ENCODE data around the gene DNAJC21. TPM values are rescaled to one million over a fixed set of nuclear protein-coding genes. Genes with fewer than 3 reads are reported as not detected.
"Not testable (repeated sequence)": the region's sequence is repeated elsewhere in the genome, so short reads cannot be mapped to it uniquely, and the experiment has no call there.

The DNAJC21 gene
- 47.0 TPM for total RNA-seq

DNA sequence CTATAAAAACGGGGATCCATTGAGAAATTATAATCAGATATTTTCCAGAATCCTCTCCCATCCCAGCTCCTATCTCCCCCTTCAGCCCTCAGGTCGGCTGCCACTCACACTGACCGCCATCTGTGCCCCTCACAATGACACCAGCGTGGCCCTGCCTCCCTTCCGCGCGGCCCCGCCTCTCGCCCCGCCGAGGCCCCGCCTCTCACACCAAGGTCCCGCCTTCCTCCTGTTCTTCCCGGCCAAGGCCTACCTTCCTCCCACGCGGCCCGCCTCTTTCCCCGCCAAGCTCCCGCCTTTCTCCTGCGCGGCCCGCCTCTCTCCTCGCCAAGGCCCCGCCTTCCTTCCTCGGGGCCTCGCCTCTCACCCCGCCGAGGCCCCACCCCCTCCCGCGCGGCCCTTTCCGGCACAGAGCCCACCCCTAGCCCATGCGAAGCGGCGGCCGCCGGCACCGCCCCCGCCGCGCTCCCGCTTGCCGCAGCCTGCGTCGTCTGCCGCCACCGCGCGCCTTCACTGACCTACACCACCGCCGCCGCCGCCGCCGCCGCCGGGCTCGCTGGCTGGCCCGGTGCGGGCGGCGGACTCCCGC, at the start of gene DNAJC21:
Gene DNAJC21 (plus strand): TSS at position 426 of the 586 bp plus-strand sequence. CDS start 261 bp downstream, outside the sequence.
- peak; percentile 97 for DNase-seq (ENCODE audit: low spot score)

DNA sequence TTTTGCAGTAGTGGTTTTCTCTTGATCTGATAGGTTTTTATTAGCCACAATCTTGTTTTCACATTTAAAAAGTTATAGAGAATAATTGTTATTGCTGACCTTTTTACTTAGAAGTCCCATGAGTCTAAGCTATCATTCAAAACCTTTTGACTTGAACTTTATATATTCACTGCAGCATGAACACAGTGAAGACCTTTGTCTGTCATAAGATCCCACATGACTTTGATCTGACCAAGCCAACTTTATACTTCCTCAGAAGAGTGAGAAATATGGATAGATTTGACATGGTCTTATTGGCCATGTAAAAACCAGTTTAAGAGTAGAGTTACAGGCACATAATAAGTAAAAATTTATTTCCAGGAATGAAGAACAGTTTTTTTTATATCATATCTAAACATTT, 48.1 kb upstream of the DNAJC21 start:
- no peak for DNase-seq (ENCODE audit: low spot score)

DNA sequence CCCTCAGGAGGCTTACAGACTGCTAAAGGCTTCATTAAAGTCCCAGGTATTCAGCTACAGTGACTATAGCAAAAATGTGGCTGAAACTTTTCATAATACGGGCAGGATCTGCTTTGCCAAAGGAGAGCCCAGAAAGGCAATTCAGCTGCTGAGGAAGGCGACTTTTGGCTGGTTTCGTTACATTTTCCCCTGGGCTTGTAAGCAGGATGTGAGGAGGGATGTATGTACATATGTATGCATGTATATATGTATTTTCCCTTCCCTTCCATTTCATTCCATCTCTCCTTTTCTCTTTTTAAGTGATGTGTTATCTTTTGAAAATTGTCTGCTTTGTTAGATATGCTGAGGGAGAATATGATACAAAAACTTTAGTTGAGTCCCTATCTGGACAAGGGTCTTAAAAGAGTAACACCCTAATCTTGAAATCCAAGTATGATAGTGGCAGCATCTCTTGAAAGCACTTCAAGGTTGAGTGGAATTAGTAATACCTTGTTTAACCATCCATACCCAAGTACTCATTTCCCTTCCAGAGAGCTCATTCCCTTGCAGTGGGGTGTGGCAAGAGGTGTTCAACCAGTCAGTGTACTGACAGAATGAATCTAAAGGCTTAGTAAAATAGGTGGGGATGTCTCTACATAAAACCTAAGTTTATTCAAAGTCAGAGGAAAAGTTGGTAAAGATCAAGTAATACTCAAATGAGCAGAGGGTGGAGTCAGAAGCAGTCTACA, 42.8 kb upstream of the DNAJC21 start:
- DNase-seq (ENCODE audit: low spot score) = no peak

DNA sequence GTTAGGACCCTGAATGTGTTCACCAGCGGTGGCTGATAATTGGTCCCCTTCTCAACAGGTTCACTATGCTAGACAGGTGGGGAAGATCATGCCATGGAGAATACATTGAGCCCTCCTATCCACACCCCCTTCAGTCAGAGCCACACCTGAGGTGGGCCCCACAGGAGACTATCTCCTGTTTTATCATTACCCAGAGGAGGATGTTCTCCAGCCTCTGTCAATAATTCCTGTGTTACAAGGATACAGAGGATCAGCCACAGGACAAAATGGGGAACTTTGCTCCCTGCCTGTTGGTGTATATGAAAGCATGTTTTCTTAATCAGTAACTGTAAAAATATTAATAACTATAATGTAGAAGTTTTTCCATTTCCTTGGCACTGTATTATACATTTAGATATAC, 40.0 kb upstream of the DNAJC21 start:
- no peak for DNase-seq (ENCODE audit: low spot score)

DNA sequence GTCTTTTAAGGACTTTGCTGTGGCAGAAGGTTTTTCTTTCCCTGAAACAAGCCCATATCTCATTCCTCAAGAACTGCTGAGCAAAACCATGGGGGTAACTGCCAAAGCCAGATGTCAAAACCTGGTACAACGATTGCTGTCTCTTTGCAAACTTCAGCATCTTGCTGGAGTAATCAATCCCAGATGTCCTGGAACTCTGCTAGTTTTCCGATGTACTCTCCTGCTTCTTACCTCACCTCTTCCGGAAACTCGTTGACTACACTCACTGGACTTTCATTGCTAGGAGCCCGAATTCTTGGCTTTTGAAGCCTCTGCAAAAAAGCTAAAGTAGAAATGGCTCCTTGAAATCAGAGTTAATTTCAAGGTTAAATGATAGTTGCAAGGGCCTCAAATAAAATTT, 37.4 kb upstream of the DNAJC21 start:
- no peak for DNase-seq (ENCODE audit: low spot score)

DNA sequence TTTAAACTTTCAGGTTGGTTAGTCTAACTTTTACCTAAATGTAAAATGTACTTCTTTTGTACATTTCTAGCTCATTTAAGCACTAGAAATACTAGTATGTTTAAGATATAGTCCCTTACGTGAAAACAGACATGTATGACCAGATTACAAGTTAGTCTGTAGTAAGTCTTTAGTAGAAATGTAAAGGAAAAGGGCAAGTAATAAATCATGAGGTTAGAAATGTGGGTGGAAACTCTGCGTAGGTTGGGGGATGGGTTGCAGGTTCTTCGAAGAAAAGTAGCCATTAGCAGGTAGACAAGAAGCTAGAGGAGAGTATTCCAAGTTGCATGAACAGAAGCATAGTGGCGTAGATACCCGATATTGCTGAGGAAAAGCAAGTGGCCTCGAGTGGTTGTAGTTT, 36.9 kb upstream of the DNAJC21 start:
- no peak for DNase-seq (ENCODE audit: low spot score)

DNA sequence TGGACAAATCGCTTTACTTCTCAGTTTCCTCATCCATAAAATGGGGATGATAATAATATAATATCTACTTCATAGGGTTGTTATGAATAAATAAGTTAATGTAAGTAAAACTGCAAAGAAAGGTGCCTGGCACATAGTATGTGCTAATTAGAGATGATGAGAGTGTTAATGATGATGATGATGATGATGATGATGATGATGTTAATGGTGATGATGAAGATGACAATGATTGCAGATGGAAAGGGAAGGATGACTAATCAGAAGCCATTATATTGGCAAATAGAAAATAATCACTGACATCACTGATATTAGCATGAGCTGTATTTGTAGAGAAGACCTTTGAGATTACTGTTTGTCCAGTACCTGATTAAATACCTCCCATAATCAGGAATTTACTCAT, 34.6 kb upstream of the DNAJC21 start:
- no peak for DNase-seq (ENCODE audit: low spot score)

DNA sequence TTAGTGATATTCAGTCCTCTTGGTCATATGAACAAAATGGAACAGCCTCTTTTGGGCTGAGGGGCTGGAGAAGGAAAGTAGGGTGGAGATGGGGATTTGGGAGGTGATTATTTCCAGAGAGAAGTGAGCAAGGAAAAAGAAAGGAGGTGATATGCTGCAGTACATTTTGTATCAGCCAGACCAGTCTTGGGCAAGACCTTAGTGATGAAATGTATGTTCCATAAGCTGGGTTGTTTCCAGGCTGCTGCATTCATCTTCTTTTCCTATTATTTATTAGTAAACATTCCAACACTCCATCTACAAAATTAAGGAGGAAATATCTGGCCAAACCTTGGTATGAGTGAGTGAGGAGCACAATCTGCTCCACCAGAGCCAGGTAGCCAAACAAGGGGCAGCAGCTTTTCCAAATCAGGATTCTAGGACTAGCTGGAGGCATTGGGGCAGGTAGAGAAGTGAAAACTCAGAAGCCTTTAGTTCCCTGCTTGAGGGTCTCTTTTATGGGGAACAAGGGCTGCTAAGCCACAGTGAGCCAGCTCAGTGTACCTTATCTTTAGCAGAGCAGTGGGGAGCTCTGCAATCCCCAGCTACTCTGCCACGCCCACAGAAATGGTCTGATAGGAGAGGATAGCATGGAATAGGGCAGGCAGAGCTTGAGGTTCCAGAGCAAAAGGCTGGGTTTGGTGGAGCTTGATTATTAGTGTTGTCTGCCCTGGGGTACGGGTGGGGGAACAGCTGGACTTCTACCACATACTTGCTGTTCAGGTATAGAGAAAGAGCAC, 33.5 kb upstream of the DNAJC21 start:
- no peak for DNase-seq (ENCODE audit: low spot score)

DNA sequence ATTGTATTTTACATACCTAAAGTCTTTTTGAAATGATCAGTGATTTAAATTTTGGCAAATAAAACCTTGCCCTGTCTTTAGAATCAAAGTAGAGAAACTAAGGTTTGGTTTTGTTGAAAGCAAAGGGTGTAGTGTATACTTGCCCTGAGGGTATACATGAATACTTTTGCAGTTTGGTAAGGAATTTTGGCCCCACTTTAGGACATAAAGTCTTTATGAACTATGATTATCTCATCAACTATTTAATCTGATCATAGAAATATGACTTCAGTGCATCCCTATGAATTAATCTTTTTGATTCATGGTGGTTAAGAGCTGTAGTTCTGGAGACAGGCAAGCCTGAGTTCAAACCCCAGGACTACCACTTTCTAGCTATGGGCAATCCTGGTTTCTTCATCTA, 31.7 kb upstream of the DNAJC21 start:
- no peak for DNase-seq (ENCODE audit: low spot score)

DNA sequence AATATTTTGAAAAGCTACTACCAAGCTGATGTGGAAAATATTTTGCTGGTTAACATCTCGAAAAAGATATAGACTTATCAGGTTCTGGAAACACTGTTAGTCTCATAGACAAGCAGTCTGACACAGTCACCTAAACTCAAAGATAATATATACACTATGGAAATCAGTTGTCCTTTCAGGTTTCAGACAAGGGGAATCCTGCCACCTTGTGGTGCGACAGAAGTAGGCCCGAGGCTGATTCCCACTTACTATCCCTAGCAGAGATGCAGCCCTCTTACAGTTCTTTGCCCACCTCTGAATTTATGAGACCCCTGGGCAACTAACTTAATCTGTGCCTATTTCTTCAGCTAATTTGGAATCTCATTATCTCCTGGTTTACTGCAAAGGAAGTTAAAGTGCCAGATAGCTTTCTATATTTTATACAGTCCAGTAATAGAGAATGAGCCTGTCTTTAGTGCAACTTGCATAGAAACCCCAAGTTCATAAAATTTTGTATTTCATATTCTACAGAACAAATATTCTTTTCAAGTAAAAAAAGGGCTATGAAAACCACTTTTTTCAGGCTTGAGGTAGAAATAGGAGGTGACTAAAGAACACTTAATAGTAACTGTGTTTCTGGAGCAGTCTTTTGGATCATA, 31.0 kb upstream of the DNAJC21 start:
- DNase-seq (ENCODE audit: low spot score) = peak; percentile 66

DNA sequence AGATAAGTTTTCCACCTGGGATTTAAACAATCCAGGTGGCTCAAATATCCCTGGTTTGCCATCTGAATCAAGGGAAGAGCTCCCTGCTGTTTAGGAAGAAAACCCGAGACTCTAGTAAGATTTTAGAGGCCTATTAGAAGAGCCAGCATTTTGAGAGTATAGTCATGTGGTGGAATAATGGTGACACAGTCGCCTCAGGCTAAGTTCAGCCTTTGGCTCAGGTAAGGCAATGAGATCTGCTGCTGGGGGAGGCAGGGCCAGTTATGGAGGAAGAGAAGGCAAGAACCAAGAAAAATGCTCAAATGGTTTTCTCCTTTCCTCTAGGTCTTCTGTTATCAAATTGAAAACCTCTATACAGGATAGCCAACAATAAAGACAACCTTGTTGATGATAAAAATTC, 30.3 kb upstream of the DNAJC21 start:
- no peak for DNase-seq (ENCODE audit: low spot score)

DNA sequence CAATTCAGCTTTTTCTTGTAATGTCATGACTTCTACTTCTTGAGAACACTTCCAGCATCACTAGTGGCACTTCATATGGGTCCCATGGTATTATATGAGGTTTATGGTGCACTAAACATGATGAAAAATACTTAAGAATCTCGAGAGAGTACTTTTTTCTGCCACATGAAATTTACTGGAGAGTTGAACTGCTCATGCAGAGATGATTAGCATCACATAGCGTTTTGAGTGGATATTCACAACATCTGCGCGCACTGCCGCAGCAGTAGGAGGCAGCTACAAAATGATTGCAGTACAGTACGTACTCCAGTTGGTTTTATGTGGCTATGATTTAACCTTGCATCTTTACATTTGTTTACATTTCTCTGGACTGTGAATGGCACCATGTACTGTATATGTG, 28.7 kb upstream of the DNAJC21 start:
- DNase-seq (ENCODE audit: low spot score) = no peak

DNA sequence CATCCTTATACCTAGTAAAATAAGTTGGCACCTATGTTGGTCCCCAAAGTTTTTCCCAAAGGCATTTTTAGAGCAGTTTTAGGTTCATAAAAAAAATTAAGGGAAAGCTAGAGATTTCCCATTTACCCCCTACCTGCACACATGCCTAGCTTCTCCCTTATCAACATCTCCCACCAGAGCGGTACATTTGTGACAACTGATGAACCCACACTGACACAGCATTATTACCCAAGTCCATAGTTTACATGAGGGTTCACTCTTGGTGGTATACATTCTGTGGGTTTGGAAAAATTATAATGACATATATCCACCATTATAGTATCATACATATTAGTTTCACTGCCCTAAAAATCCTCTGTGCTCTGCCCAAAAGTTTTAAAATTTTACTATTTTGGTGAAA, 26.1 kb upstream of the DNAJC21 start:
- DNase-seq (ENCODE audit: low spot score) = no peak

DNA sequence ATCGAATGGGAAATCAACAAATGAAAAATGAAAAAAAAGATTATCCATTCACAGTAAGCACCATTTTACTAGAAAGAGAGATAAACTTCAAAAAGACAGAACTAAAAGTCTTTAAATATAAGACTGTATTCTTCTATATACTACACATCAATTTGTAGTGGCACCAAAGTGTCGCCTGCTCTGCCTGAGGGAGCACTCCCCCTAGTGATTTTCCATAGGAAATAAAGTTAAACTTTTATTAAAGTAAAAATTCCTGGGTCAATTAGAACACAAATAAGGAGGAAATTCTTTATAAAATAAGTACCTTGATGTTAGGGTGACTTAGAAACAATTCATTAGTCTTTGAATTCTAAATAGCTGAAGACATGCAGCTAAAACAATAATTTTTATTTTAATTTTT, 23.8 kb upstream of the DNAJC21 start:
- DNase-seq (ENCODE audit: low spot score) = no peak

DNA sequence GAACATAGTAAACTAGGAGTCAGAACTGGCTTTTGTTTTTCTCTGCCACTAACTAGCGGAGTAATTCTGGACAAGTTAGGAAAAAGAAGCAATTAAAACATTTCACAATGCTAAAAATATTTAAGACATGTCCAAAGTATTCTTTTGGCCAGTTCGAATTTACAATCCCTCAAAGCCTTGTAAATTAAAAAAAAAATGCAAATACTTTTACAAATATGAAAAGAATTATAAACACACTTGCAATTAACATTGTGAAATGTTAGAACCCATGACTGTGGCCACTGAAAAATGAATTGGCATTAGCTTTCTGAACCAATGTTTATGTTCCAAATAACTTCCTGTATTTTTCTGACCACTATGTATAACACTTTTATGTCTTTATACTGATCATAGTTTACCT, 16.3 kb upstream of the DNAJC21 start:
- no peak for DNase-seq (ENCODE audit: low spot score)

DNA sequence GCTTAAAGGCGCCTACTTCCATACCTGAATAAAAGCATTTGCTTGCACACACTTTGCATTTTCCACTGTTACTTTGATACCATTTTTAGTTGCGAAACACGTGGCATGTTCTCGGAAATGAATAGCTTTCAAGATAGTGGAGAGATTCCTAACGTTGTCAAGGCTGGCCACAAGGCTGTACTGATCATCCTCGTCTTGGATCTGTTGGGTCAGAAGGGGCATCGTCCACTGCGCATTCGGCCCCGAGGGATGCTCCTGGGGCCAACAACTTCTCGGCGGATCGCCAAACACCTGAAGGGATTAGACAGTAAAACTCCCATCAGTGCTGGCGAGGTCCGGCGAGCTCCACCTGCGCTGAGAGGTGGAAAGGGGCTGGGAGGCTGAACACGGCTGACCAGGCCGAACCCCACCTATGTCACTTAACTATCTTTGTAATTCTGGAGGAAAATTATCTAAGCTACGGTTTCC, 14.7 kb upstream of the DNAJC21 start:
- DNase-seq (ENCODE audit: low spot score) = peak; percentile 14

DNA sequence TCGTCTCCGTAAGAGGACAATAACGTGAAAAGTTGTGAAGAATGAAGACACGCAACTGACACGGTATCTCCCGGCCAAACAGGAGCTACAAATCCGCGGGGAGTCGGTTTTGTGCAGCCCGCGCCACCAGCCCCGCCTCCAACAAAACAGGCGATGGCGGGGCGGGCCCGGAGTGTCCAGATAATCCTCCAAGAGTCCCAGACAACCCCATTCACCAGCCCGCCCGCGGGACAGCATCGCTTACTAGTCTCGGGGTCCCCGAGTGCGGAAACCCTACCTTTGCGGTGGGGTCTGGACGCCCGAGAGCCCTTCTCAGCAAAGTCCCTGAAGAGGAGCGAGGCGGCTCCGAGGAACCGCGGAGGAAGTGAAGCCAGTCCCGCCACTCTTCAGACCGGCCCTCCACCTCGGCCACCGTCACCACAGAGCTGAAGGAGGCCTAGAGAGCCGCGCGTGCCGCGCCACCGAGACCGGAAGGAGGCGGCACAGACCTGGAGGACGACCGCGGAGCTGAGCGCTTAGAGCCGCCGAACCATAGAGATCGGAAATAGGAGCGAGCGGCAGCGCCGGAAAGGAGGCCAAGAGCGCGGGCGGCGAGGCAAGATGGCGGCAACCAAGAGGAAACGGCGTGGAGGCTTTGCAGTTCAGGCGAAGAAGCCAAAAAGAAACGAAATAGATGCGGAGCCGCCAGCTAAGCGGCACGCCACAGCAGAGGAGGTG, 14.1 kb upstream of the DNAJC21 start, which contains the start of the genes BRIX1 and RAD1:
Gene BRIX1 (plus strand): TSS at position 573 of the 717 bp plus-strand sequence. CDS start 28 bp downstream, at position 601.
Gene RAD1 (minus strand): TSS at position 366 of the 717 bp plus-strand sequence. CDS start 612 bp downstream, outside the sequence.
- DNase-seq (ENCODE audit: low spot score) = peak; percentile 98

DNA sequence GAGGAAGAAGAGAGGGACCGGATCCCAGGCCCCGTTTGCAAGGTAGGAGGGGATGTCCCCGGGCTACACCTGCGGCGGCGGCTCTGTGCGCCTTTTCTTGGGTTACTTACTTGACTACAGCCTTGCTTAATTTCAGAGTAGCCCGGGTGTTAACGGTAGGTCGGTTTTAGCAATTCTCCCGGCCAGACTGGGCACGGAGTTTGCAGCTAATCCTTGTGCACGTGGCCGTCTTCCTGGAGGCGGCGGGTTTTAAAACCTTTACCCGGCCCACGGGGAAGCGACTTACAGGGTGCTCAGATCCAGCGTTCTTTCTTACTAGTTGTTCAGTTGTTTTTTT, 13.5 kb upstream of the DNAJC21 start:
- DNase-seq (ENCODE audit: low spot score) = no peak

DNA sequence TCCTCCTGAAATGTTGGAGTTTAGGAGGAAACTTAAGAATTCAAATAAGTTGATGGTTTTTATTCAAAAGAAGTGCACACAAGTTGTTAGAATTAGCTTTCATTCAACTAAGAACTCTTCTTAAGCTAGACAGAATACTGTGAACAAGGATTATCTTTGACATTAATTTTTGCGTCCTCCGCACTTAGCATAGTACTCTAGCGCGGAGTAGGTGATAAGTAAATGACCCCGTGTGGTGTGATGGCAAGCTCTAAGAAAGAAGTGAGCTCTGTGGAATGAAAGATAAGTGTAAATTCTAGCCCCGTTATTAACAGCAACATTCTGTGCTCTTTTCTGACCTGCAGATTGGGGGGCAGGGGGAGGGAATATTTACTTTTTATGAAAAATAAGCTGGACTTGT, 12.8 kb upstream of the DNAJC21 start:
- DNase-seq (ENCODE audit: low spot score) = no peak

DNA sequence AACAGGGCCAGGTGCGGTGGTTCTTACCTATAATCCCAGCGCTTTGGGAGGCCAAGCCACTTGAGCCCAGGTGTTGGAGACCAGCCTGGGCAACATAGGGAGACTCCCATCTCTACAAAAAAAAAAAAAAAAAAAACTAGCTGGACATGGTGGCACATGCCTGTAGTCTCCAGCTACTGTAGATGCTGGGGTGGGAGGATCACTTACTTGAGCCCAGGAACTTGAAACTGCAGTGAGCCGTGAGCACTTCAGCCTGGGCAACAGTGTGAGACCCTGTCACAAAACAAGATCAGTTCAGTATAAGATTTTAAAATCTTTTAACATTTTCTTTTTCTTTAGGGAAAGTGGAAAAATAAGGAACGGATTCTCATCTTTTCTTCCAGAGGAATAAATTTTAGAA, 11.3 kb upstream of the DNAJC21 start:
- DNase-seq (ENCODE audit: low spot score) = no peak

DNA sequence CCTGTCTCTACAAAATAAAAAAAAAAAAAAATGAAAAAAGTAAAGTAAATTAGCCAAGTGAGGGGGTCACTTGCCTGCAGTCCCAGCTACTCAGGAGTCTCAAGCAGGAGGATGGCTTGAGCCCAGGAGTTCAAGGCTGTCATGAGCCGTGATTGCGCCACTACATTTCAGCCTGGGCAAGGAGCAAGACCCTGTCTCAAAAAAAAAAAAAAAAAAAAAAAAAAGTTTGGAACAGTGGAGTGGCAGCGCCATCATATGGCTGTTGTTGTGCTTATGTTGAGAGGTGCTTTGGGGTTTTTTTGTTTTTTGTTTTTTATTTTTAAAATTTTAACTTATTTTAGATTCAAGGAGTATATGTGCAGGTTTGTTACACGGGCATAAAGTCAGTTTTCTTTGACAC, 10.3 kb upstream of the DNAJC21 start:
- no peak for DNase-seq (ENCODE audit: low spot score)

DNA sequence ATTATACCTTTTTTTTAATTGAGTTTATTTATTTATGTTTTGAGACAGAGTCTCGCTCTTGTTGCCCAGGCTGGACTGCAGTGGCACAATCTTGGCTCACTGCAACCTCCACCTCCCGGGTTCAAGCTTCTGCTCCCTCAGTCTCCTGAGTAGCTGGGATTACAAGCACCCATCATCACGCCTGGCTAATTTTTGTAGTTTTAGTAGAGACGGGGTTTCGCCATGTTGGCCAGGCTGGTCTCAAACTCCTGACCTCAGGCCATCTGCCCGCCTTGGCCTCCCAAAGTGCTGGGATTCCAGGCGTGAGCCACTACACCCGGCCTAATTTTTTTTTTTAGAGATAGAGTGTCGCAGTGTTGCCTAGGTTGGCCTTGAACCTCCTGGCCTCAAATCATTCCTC, 6.1 kb upstream of the DNAJC21 start:
- not testable (repeated sequence) for DNase-seq (ENCODE audit: low spot score)
